HEK293T (cell line): Measurements from ENCODE around the gene LMF1.

Experiments
- CTCF ChIA-PET: fragments of 350-600 bp; formaldehyde crosslinking; extraction: SDS; loops from one replicate; lab custom pipeline; 2021; ENCODE audit warnings: antibody characterized with exemption, inconsistent platforms; lab: Yijun Ruan, JAX
- POLR2A ChIA-PET: fragments of 350-600 bp; formaldehyde crosslinking; extraction: SDS; loops from one replicate; lab custom pipeline; 2020; ENCODE audit warnings: antibody characterized with exemption, inconsistent platforms; lab: Yijun Ruan, JAX
- DNase-seq: peaks from one replicate; pipeline ENCODE4 v3.0.0; 2012; ENCODE audit warnings: mixed read lengths; ENCODE audit errors: extremely low spot score
- ARNT ChIP-seq: fragments of 450-650 bp; IDR thresholded peaks from 2 replicates; pipeline ENCODE4 v1.6.1; 2017; ENCODE audit warnings: mild to moderate bottlenecking
- BHLHE40 ChIP-seq: fragments of 450-650 bp; IDR thresholded peaks from 2 replicates; pipeline ENCODE4 v1.6.1; 2016; ENCODE audit warnings: mild to moderate bottlenecking, moderate library complexity, borderline replicate concordance
- CTBP1 ChIP-seq: fragments of 450-650 bp; IDR thresholded peaks from 2 replicates; pipeline ENCODE4 v1.6.1; 2016; ENCODE audit warnings: borderline replicate concordance
- ELF4 ChIP-seq: fragments of 450-650 bp; IDR thresholded peaks from 2 replicates; pipeline ENCODE4 v1.6.1; 2017; ENCODE audit warnings: antibody characterized with exemption
- FOXA1 ChIP-seq: fragments of 450-650 bp; IDR thresholded peaks from 2 replicates; pipeline ENCODE4 v1.6.1; 2016; ENCODE audit warnings: mild to moderate bottlenecking
- FOXK2 ChIP-seq: fragments of 450-650 bp; IDR thresholded peaks from 2 replicates; pipeline ENCODE4 v1.6.1; 2016; ENCODE audit warnings: mild to moderate bottlenecking
- FOXM1 ChIP-seq: fragments of 450-650 bp; IDR thresholded peaks from 2 replicates; pipeline ENCODE4 v1.6.1; 2017; ENCODE audit warnings: mild to moderate bottlenecking, borderline replicate concordance
- HDGF ChIP-seq: fragments of 450-650 bp; IDR thresholded peaks from 2 replicates; pipeline ENCODE4 v1.6.1; 2017; ENCODE audit warnings: antibody characterized with exemption, borderline replicate concordance
- L3MBTL2 ChIP-seq: fragments of 450-650 bp; conservative IDR thresholded peaks from 2 replicates; pipeline ENCODE4 v1.6.1; 2016; ENCODE audit warnings: mild to moderate bottlenecking
- LEF1 ChIP-seq: fragments of 450-650 bp; IDR thresholded peaks from 2 replicates; pipeline ENCODE4 v1.6.1; 2017; ENCODE audit warnings: mild to moderate bottlenecking, borderline replicate concordance
- NFRKB ChIP-seq: fragments of 450-650 bp; IDR thresholded peaks from 2 replicates; pipeline ENCODE4 v1.6.1; 2016; ENCODE audit warnings: mild to moderate bottlenecking, moderate library complexity
- PKNOX1 ChIP-seq: fragments of 450-650 bp; IDR thresholded peaks from 2 replicates; pipeline ENCODE4 v1.6.1; 2016
- SP1 ChIP-seq: fragments of 450-650 bp; IDR thresholded peaks from 2 replicates; pipeline ENCODE4 v1.6.1; 2017
- SUZ12 ChIP-seq: fragments of 450-650 bp; IDR thresholded peaks from 2 replicates; pipeline ENCODE4 v1.6.1; 2016; ENCODE audit warnings: mild to moderate bottlenecking
- TARDBP ChIP-seq: fragments of 450-650 bp; IDR thresholded peaks from 2 replicates; pipeline ENCODE4 v1.6.1; 2016
- ZNF384 ChIP-seq: fragments of 450-650 bp; IDR thresholded peaks from 2 replicates; pipeline ENCODE4 v1.6.1; 2016

LMF1 gene

DNA sequence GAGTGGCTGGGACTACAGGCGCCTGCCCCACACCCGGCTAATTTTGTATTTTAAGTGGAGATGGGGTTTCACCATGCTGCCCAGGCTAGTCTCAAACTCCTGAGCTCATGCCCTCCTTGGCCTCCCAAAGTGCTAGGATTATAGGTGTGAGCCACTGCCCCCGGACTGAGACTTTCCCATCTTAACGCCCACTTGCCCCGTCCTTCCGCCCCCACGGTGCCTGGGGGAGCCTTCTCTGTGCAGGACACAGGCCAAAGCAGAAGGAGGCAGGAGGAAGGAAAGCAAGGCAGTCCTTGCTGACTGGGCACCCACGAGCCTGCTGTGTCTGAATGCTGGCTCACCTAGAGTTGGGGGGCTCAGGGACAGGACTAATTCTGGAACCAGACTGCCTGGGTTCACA is 152.7 kb downstream of the LMF1 start:
- ChIA-PET POLR2A (no interaction called here), CTCF (no interaction called here)
- TF ChIP-seq LEF1 (no peak), NFRKB (no peak), SP1 (no peak), FOXA1 (no peak), BHLHE40 (no peak), FOXM1 (no peak), FOXK2 (no peak), PKNOX1 (no peak), TARDBP (no peak)
- no peak for DNase-seq

DNA sequence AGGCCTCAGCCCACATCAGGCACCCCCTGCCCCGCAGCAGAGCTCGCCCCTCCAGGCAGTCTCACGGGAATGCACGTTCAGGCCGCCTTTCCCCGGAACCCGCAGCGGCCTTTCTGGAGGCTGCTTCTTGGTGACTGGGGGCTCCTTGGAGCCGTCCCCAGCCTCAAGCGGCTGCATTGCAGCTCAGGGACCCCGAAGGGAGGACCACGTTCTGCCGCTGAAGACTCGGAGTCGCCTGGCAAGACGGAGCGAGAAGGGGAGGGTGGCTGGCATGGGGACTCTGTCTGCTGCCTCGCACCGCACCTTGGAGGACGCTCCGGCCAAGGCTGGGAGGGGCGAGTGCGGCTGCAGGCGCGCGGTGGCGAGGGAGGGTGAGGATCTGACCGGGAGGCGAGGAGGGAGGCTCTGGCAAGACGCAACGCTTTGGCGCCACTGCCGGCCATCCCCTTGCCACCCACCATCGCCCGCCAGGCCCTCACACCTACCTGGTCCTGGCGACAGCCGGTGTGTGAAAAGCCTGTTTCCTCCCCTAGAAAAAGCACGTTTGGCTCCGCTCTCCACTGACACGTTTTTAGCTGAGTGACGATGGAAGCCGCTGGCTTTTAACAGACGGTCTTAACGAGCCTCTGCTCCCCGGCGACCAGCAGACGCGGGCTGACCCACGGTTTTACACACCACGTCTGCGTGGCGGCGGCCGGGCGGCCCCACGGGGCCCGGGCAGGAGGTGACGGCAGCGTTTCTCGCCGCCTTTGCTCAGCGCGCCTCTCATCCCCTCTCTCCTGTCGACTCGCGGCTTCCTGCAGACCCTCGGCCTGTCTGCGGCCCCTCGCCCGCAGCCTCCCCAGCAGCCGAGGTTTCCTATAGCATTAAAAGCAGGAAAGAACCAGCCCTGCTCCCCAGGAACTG is 153.5 kb downstream of the LMF1 start:
- DNase-seq: no peak
- ChIA-PET POLR2A (interaction anchor here (0.6 kb wide), 1 partner anchor 60 kb away, joined by 4 read pairs; no protein-coding TSS in a partner anchor), CTCF (no interaction called here)
- TF ChIP-seq ZNF384 (no peak), NFRKB (no peak), HDGF (no peak), ARNT (no peak), FOXK2 (no peak), SP1 (no peak), PKNOX1 (no peak), FOXA1 (no peak), CTBP1 (no peak), TARDBP (no peak), LEF1 (no peak), BHLHE40 (no peak), SUZ12 (no peak), ELF4 (no peak), L3MBTL2 (no peak), FOXM1 (no peak)

DNA sequence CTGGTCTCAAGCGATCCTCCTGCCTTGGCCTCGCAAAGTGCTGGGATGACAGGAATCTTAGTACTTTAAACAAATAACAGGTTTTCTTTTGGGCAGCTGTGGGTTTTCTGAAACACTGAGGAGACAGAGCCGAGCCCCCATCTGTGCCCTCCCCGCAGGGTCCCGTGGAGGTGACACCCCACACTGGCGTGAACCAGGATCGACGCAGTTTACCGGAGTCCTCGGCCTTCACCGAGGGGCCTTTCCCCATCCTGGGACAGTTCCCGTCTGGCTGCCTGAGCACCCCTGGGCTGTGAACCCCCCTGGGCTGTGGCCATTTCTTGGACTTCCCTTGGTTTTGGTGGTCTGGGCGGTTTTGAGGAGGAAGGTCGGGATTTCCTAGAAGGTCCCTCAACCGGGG is 154.9 kb downstream of the LMF1 start:
- no peak for DNase-seq
- TF ChIP-seq FOXK2 (no peak), CTBP1 (no peak), ELF4 (no peak), FOXM1 (no peak), ARNT (no peak), FOXA1 (no peak), L3MBTL2 (no peak), HDGF (no peak), TARDBP (no peak), PKNOX1 (no peak), SUZ12 (no peak), LEF1 (no peak)
- POLR2A ChIA-PET: no interaction called here
- CTCF ChIA-PET: no interaction called here

DNA sequence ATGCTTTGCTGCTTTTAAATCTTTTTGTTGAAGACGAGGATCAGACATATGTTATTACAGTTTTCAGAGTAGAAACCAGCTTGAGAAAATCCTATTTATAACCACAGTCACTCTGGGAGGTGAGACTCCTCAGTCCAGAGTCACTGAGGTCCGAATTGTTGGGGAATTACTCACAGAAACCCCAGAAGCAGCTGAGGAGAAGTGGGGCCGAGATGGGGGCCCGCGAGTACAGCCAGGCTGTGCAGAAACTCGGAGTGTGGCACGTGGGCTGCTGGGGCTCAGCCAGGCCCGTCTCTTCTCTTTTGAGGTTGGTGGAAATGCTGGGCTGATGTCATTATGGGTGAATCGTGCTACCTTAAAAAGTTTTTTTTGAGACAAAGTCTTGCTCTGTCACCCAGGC is 155.8 kb downstream of the LMF1 start:
- DNase-seq: no peak
- ChIA-PET CTCF (no interaction called here), POLR2A (no interaction called here)
- no peak for TF ChIP-seq NFRKB
- no peak for TF ChIP-seq HDGF
- TF ChIP-seq FOXK2: no peak
- no peak for TF ChIP-seq ARNT
- TF ChIP-seq LEF1: no peak
- TF ChIP-seq BHLHE40: no peak
- no peak for TF ChIP-seq FOXA1
- TF ChIP-seq L3MBTL2: no peak
- no peak for TF ChIP-seq SP1
- no peak for TF ChIP-seq ELF4
- no peak for TF ChIP-seq SUZ12
- no peak for TF ChIP-seq ZNF384
- no peak for TF ChIP-seq PKNOX1
- TF ChIP-seq CTBP1: no peak
- no peak for TF ChIP-seq TARDBP
- TF ChIP-seq FOXM1: no peak

- TF ChIP-seq FOXA1 (no peak), ELF4 (no peak), LEF1 (no peak), TARDBP (no peak), CTBP1 (no peak), L3MBTL2 (no peak)
- ChIA-PET CTCF (no interaction called here), POLR2A (no interaction called here)
- DNase-seq: no peak
Measured at GRCh38 chr16:813916-814412, 156.8 kb downstream of the LMF1 start.
